Keratinocyte (primary cell): ENCODE data around the gene RNU6-9. TPM values are rescaled to one million over a fixed set of nuclear protein-coding genes. Genes with fewer than 3 reads are reported as not detected.

ENCODE experiments used
- DNase-seq: peaks from one replicate; pipeline ENCODE4 v3.0.0-alpha.2; 2011; ENCODE audit warnings: low read depth, missing footprints, low spot score
- FAIRE-seq: peaks from 2 replicates; lab custom pipeline; 2011; peaks lifted over from hg19 to GRCh38; lab: Jason Lieb, UNC
- H2AFZ ChIP-seq: 2 replicates; pipeline ENCODE4 v1.6.0; 2012; ENCODE audit warnings: low read length, control low read depth, inconsistent platforms; ENCODE audit not compliant: control insufficient read depth
- H3K27ac ChIP-seq: 2 replicates; pipeline ENCODE4 v1.5.1; 2011; ENCODE audit warnings: low read length; ENCODE audit not compliant: control insufficient read depth, insufficient read depth
- H3K27me3 ChIP-seq: 3 replicates; pipeline ENCODE4 v1.6.0; 2011; ENCODE audit warnings: low read length; ENCODE audit not compliant: control insufficient read depth, insufficient read depth; ENCODE audit errors: extremely low read depth
- H3K36me3 ChIP-seq, 2 experiments: 2 replicates in 1 of 2; 3 replicates in 1 of 2; pipeline ENCODE4 v1.5.1; 2011; ENCODE audit warnings: low read length in 2 of 2, mild to moderate bottlenecking in 1 of 2; ENCODE audit not compliant: control insufficient read depth in 2 of 2, insufficient read depth in 2 of 2; ENCODE audit errors: extremely low read depth in 1 of 2
- H3K4me1 ChIP-seq: 3 replicates; pipeline ENCODE4 v1.5.1; 2011; ENCODE audit warnings: low read length; ENCODE audit not compliant: control insufficient read depth, insufficient read depth; ENCODE audit errors: extremely low read depth
- H3K4me2 ChIP-seq: 3 replicates; pipeline ENCODE4 v1.6.0; 2011; ENCODE audit warnings: low read depth, low read length; ENCODE audit not compliant: control insufficient read depth, insufficient read depth; ENCODE audit errors: extremely low read depth
- H3K4me3 ChIP-seq, 3 experiments: fragments of 200-600 bp in 1 of 3; sonication (generic) in 1 of 3; 2 replicates in 2 of 3; 3 replicates in 1 of 3; pipeline ENCODE4 v1.5.1; 2011 to 2016; ENCODE audit warnings: low read length in 3 of 3, mild to moderate bottlenecking in 3 of 3, control low read depth in 2 of 3, inconsistent platforms in 1 of 3, low read depth in 1 of 3, mixed read lengths in 1 of 3, mixed run types in 1 of 3, moderate library complexity in 1 of 3; ENCODE audit not compliant: control insufficient read depth in 2 of 3, insufficient read depth in 2 of 3; ENCODE audit errors: extremely low read depth in 1 of 3
- H3K79me2 ChIP-seq: 2 replicates; pipeline ENCODE4 v1.6.0; 2012; ENCODE audit warnings: low read length; ENCODE audit not compliant: control insufficient read depth, insufficient read depth
- H3K9ac ChIP-seq: 3 replicates; pipeline ENCODE4 v1.6.0; 2011; ENCODE audit warnings: low read length; ENCODE audit not compliant: control insufficient read depth, insufficient read depth; ENCODE audit errors: extremely low read depth
- H3K9me1 ChIP-seq: 3 replicates; pipeline ENCODE4 v1.6.0; 2011; ENCODE audit warnings: low read length; ENCODE audit not compliant: control insufficient read depth, insufficient read depth; ENCODE audit errors: extremely low read depth
- H3K9me3 ChIP-seq: 2 replicates; pipeline ENCODE4 v1.5.1; 2012; ENCODE audit warnings: low read depth, low read length; ENCODE audit not compliant: control insufficient read depth
- H4K20me1 ChIP-seq: 3 replicates; pipeline ENCODE4 v1.6.0; 2011; ENCODE audit warnings: low read length; ENCODE audit not compliant: control insufficient read depth, insufficient read depth; ENCODE audit errors: extremely low read depth
- EZH2 ChIP-seq: IDR thresholded peaks from one replicate; pipeline ENCODE4 v1.6.1; 2012; ENCODE audit warnings: inconsistent platforms, mild to moderate bottlenecking, low read length, moderate library complexity
- dilution Hi-C: fragments of 300-500 bp; cut with MboI; formaldehyde crosslinking; loops from one replicate; pipeline ENCODE4 v1.7.0; 2020; ENCODE audit warnings: low sequenced_read_pairs; ENCODE audit not compliant: extremely low pct_ligation_motif_present
- polyA plus RNA-seq, 5 experiments: library from polyadenylated mRNA; depleted of rRNA in 3 of 5; stranded (reverse) in 3 of 5; stranded (forward) in 1 of 5; unstranded in 1 of 5; fragments of >200 nt; gene quantifications; 1 replicate in 1 of 5; 2 replicates in 3 of 5; 3 replicates in 1 of 5; pipeline versions ENCODE4 v1.2.1 to v1.2.3, GENCODE V29; 2011 to 2012; ENCODE audit warnings: missing spikeins in 2 of 5, low read depth in 1 of 5, low replicate concordance in 1 of 5
- TF ChIP-seq, protein P1 (sequence below), 3 experiments: IDR thresholded peaks in 1 of 3; conservative IDR thresholded peaks in 1 of 3; optimal IDR thresholded peaks in 1 of 3; 2 replicates in 2 of 3; 3 replicates in 1 of 3; pipeline versions ENCODE3 to v1.5.1; 2011; ENCODE audit warnings: low read length in 3 of 3, mild to moderate bottlenecking in 3 of 3, moderate library complexity in 2 of 3, control low read depth in 1 of 3, inconsistent platforms in 1 of 3; ENCODE audit not compliant: insufficient read depth in 2 of 3; ENCODE audit errors: extremely low read depth in 1 of 3

RNU6-9 gene
- polyA plus RNA-seq, 1 donor (not counting 4 experiments of a cell fraction or from before 2014, with no cell fraction given): not detected

DNA sequence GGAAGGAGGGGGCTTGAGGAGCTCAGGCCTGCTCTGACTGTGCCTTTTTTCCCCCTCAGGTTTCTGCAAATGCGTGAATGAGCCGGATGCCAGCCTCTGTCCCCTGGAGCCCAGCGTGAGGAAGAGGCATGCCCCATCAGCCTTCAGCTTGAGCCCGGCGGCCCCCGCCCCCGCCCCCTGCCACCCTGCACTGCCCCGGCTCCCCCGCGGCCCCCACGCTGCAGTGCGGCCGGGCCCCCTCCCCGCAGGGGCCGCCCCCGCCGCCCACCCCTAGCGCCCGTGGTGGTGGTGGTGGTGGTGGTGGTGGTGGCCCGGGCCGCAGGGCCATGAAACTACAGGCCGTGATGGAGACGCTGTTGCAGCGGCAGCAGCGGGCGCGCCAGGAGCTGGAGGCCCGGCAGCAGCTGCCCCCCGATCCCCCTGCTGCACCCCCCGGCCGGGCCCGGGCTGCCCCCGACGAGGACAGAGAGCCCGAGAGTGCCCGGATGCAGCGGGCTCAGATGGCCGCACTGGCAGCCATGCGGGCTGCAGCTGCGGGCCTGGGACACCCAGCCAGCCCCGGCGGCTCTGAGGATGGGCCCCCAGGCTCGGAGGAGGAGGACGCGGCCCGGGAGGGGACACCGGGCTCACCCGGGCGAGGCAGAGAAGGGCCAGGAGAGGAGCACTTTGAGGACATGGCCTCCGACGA lies 36.1 kb downstream of the RNU6-9 start:
- no peak overlapping the region for H3K27ac ChIP-seq

DNA sequence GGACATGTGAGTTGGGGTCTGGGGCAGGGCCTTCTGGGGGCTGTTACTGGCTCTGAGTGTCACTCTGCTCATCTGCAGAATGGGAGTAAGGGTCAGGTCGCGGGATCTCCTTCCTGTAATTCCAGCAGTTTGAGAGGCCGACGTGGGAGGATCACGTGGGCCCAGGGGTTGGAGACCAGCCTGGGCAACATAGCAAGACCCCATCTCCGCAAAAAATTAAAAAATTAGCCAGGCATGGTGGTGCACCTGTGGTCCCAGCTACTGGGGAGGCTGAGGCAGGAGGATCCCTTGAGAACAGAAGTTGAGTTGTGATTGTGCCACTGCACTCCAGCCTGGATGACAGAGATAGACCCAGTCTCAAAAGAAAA lies 36.6 kb downstream of the RNU6-9 start:
- no peak overlapping the region for H3K27ac ChIP-seq
- no peak overlapping the region for H2AFZ ChIP-seq
- H3K4me1 ChIP-seq: peaks cover 2% of the 10 kb centered on the region
- H3K4me3 ChIP-seq: no peak overlapping the region
- H3K27me3 ChIP-seq: no peaks in the 10 kb centered on the region
- H3K9me3 ChIP-seq: no peaks in the 10 kb centered on the region
- no peak overlapping the region for H3K4me2 ChIP-seq
- H3K79me2 ChIP-seq: no peaks in the 10 kb centered on the region
- no peak overlapping the region for H3K9ac ChIP-seq
- H3K9me1 ChIP-seq: no peaks in the 10 kb centered on the region
- H4K20me1 ChIP-seq: no peaks in the 10 kb centered on the region
- TF ChIP-seq, protein P1, sequence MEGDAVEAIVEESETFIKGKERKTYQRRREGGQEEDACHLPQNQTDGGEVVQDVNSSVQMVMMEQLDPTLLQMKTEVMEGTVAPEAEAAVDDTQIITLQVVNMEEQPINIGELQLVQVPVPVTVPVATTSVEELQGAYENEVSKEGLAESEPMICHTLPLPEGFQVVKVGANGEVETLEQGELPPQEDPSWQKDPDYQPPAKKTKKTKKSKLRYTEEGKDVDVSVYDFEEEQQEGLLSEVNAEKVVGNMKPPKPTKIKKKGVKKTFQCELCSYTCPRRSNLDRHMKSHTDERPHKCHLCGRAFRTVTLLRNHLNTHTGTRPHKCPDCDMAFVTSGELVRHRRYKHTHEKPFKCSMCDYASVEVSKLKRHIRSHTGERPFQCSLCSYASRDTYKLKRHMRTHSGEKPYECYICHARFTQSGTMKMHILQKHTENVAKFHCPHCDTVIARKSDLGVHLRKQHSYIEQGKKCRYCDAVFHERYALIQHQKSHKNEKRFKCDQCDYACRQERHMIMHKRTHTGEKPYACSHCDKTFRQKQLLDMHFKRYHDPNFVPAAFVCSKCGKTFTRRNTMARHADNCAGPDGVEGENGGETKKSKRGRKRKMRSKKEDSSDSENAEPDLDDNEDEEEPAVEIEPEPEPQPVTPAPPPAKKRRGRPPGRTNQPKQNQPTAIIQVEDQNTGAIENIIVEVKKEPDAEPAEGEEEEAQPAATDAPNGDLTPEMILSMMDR (optimal IDR thresholded peaks at IDR 0.05 in 1 of 3, IDR thresholded peaks at IDR 0.05 in 1 of 3, conservative IDR thresholded peaks at IDR 0.05 in 1 of 3; ENCODE audit: extremely low read depth in 1 of 3, insufficient read depth in 2 of 3, low read length in 3 of 3): no peak
- no peak for TF ChIP-seq EZH2
- H3K36me3 ChIP-seq: peaks cover 0 to 4% of the 10 kb centered on the region in 2 experiments
- DNase-seq (no peak), FAIRE-seq (no peak)
- dilution Hi-C loops: no loop called here

More for the DNA sequence above, 36.1 kb downstream of the RNU6-9 start:
- H3K36me3 ChIP-seq: peaks cover 0 to 4% of the 10 kb centered on the region in 2 experiments
- H3K9me3 ChIP-seq: no peaks in the 10 kb centered on the region
- dilution Hi-C loops: no loop called here
- DNase-seq: no peak
- peaks cover 5% of the 10 kb centered on the region for H3K4me1 ChIP-seq
- no peaks in the 10 kb centered on the region for H4K20me1 ChIP-seq
- H3K9ac ChIP-seq: no peak overlapping the region
- no peak for FAIRE-seq
- H3K4me3 ChIP-seq: no peak overlapping the region
- H3K4me2 ChIP-seq: no peak overlapping the region
- no peak overlapping the region for H2AFZ ChIP-seq
- H3K79me2 ChIP-seq: no peaks in the 10 kb centered on the region
- TF ChIP-seq, protein P1 (optimal IDR thresholded peaks at IDR 0.05 in 1 of 3, IDR thresholded peaks at IDR 0.05 in 1 of 3, conservative IDR thresholded peaks at IDR 0.05 in 1 of 3; ENCODE audit: extremely low read depth in 1 of 3, insufficient read depth in 2 of 3, low read length in 3 of 3): no peak
- TF ChIP-seq EZH2: no peak
- H3K9me1 ChIP-seq: no peaks in the 10 kb centered on the region
- H3K27me3 ChIP-seq: no peaks in the 10 kb centered on the region
